Ascending aorta (tissue), 2 donors: ENCODE measurements around the gene AP3B1. TPM values are rescaled to one million over a fixed set of nuclear protein-coding genes. Genes with fewer than 3 reads are reported as not detected.

Experiments used
- DNase-seq, 2 donors: peaks; one replicate each; pipeline ENCODE4 v3.0.0-alpha.2; 2019; ENCODE audit warnings: low spot score in 2 of 2
- H3K27ac ChIP-seq, 2 donors: fragments of 200-600 bp; sonication (generic); one replicate each; pipeline ENCODE4 v1.5.1; 2016 to 2017; ENCODE audit warnings: mild to moderate bottlenecking in 1 of 2
- H3K27me3 ChIP-seq: fragments of 200-600 bp; sonication (generic); one replicate; pipeline ENCODE4 v1.5.1; 2017
- H3K36me3 ChIP-seq, 2 donors: fragments of 200-600 bp; sonication (generic); one replicate each; pipeline ENCODE4 v1.5.1; 2016
- H3K4me1 ChIP-seq, 2 donors: fragments of 200-600 bp; sonication (generic); one replicate each; pipeline ENCODE4 v1.5.1; 2016 to 2017; ENCODE audit warnings: mild to moderate bottlenecking in 1 of 2
- H3K4me3 ChIP-seq, 2 donors: fragments of 200-600 bp; sonication (generic); one replicate each; pipeline ENCODE4 v1.5.1; 2016 to 2017; ENCODE audit warnings: mild to moderate bottlenecking in 1 of 2
- H3K9me3 ChIP-seq, 2 donors: fragments of 200-600 bp; sonication (generic); one replicate each; pipeline ENCODE4 v1.5.1; 2016
- CTCF ChIP-seq, 3 experiments: fragments of 200-600 bp in 2 of 3; fragments of 450-650 bp in 1 of 3; sonication (generic) in 2 of 3; IDR thresholded peaks; one replicate each; pipeline ENCODE4 v1.5.1; 2016 to 2019; ENCODE audit warnings: antibody characterized with exemption in 3 of 3, mild to moderate bottlenecking in 1 of 3, moderate library complexity in 1 of 3
- intact Hi-C: fragments of 100-400 bp; cut with DNase I; formaldehyde crosslinking; loops from one replicate; pipeline ENCODE4 v1.15.1; 2023
- total RNA-seq: library from RNA; depleted of rRNA; stranded (reverse); fragments of >200 nt; gene quantifications from one replicate; pipeline ENCODE4 v1.1.0, GENCODE V29; 2016

Gene AP3B1
- total RNA-seq, 1 donor from 2014 or later, result 37.3 TPM

GRCh38 chr5:77996943-77997342, 297.6 kb downstream of the AP3B1 start:
- no peak for DNase-seq
- Histone ChIP-seq H3K36me3 (no peaks in the 10 kb centered on the region), H3K4me1 (peaks cover 4 to 23% of the 10 kb centered on the region in 2 donors), H3K9me3 (no peaks in the 10 kb centered on the region), H3K4me3 (no peak overlapping the region), H3K27ac (no peak overlapping the region), H3K27me3 (no peaks in the 10 kb centered on the region)
- intact Hi-C loops, result loop anchor here (5.0 kb wide), 1 partner anchor 220 kb away; the partner anchor contains the start of gene TBCA
- no peak for TF ChIP-seq CTCF (IDR thresholded peaks at IDR 0.05)

- Histone ChIP-seq H3K27ac (peak overlapping the region in 1 of 2 donors; percentile 68), H3K36me3 (no peaks in the 10 kb centered on the region), H3K4me3 (no peak overlapping the region), H3K9me3 (no peaks in the 10 kb centered on the region), H3K4me1 (peaks cover 4 to 23% of the 10 kb centered on the region in 2 donors), H3K27me3 (no peaks in the 10 kb centered on the region)
- DNase-seq, result no peak
- intact Hi-C loops, result loop anchor here (5.0 kb wide), 1 partner anchor 219 kb away; the partner anchor contains the start of gene TBCA
- no peak for TF ChIP-seq CTCF (IDR thresholded peaks at IDR 0.05)
These were observed 298.6 kb downstream of the AP3B1 start for GRCh38 chr5:77995793-77996409.

- H3K27me3 ChIP-seq, result no peaks in the 10 kb centered on the region
- intact Hi-C loops, result loop anchor here (5.0 kb wide), 1 partner anchor 218 kb away; the partner anchor contains the start of gene TBCA
These were observed 299.6 kb downstream of the AP3B1 start for GRCh38 chr5:77994943-77995342.

GRCh38 chr5:77993855-77994318, 300.6 kb downstream of the AP3B1 start:
- intact Hi-C loops, result no loop called here
- H3K4me3 ChIP-seq, result no peak overlapping the region
- H3K4me1 ChIP-seq, result peaks cover 4 to 23% of the 10 kb centered on the region in 2 donors
- peak overlapping the region; percentile 68 to 72 for H3K27ac ChIP-seq
- no peak for TF ChIP-seq CTCF (IDR thresholded peaks at IDR 0.05)
- no peaks in the 10 kb centered on the region for H3K27me3 ChIP-seq
- no peak for DNase-seq
- H3K9me3 ChIP-seq, result no peaks in the 10 kb centered on the region
- H3K36me3 ChIP-seq, result no peaks in the 10 kb centered on the region

More at GRCh38 chr5:77994943-77995342, 299.6 kb downstream of the AP3B1 start:
- Histone ChIP-seq H3K36me3 (no peaks in the 10 kb centered on the region), H3K9me3 (no peaks in the 10 kb centered on the region), H3K4me1 (peaks cover 4 to 23% of the 10 kb centered on the region in 2 donors), H3K27ac (peak overlapping the region; percentile 68 to 72), H3K4me3 (no peak overlapping the region)
- DNase-seq, result no peak
- TF ChIP-seq CTCF (IDR thresholded peaks at IDR 0.05), result no peak

- Histone ChIP-seq H3K4me3 (no peak overlapping the region), H3K36me3 (no peaks in the 10 kb centered on the region), H3K9me3 (no peaks in the 10 kb centered on the region), H3K27me3 (no peaks in the 10 kb centered on the region), H3K4me1 (peaks cover 4 to 22% of the 10 kb centered on the region in 2 donors), H3K27ac (peak overlapping the region; percentile 68 to 72)
- intact Hi-C loops, result no loop called here
- TF ChIP-seq CTCF (IDR thresholded peaks at IDR 0.05), result no peak
- no peak for DNase-seq
These were observed 301.2 kb downstream of the AP3B1 start for GRCh38 chr5:77993141-77993854.
